HepG2 (cell line): ENCODE data around the gene PITPNM2. TPM values are rescaled to one million over a fixed set of nuclear protein-coding genes. Genes with fewer than 3 reads are reported as not detected.

Experiments used
- CEBPZ ChIP-seq: IDR thresholded peaks from 2 replicates; pipeline ENCODE4 v1.6.1; 2012; ENCODE audit warnings: low read length, improper control_type of control experiment
- ELF1 ChIP-seq: sonication (generic); formaldehyde crosslinking; IDR thresholded peaks from 2 replicates; pipeline ENCODE4 v1.4.0; 2020; ENCODE audit warnings: missing genetic modification reagents
- FOXC1 ChIP-seq: sonication (generic); formaldehyde crosslinking; IDR thresholded peaks from 2 replicates; pipeline ENCODE4 v1.8.0; 2022; ENCODE audit warnings: mild to moderate bottlenecking, missing genetic modification reagents, borderline replicate concordance
- GLI4 ChIP-seq: sonication (generic); formaldehyde crosslinking; IDR thresholded peaks from 2 replicates; pipeline ENCODE4 v1.5.1; 2020; ENCODE audit warnings: missing genetic modification reagents, mild to moderate bottlenecking, moderate library complexity, borderline replicate concordance
- HNRNPL ChIP-seq: fragments of 200-400 bp; formaldehyde crosslinking; IDR thresholded peaks from 2 replicates; pipeline ENCODE4 v1.6.1; 2017; ENCODE audit warnings: mild to moderate bottlenecking, low read depth, low read length
- IRF2 ChIP-seq: IDR thresholded peaks from 2 replicates; pipeline ENCODE4 v1.6.1; 2018; ENCODE audit warnings: missing genetic modification reagents, missing compliant biosample characterization
- KDM5B ChIP-seq: sonication (generic); formaldehyde crosslinking; IDR thresholded peaks from 2 replicates; pipeline ENCODE4 v1.4.0; 2020; ENCODE audit warnings: missing genetic modification reagents, mild to moderate bottlenecking, borderline replicate concordance
- PATZ1 ChIP-seq: sonication (generic); formaldehyde crosslinking; IDR thresholded peaks from 2 replicates; pipeline ENCODE4 v1.4.0; 2020; ENCODE audit warnings: missing genetic modification reagents
- SMAD9 ChIP-seq: sonication (generic); formaldehyde crosslinking; IDR thresholded peaks from 2 replicates; pipeline ENCODE4 v1.5.1; 2020; ENCODE audit warnings: mild to moderate bottlenecking, missing genetic modification reagents
- SRSF4 ChIP-seq: fragments of 200-400 bp; formaldehyde crosslinking; IDR thresholded peaks from one replicate; pipeline ENCODE4 v1.6.1; 2018; ENCODE audit warnings: mild to moderate bottlenecking, low read depth, low read length, moderate library complexity; ENCODE audit not compliant: poor library complexity, severe bottlenecking
- ZNF292 ChIP-seq: sonication (generic); formaldehyde crosslinking; IDR thresholded peaks from 2 replicates; pipeline ENCODE4 v1.8.1; 2022; ENCODE audit warnings: mild to moderate bottlenecking, low read depth, missing genetic modification reagents, borderline replicate concordance
- ZNF296 ChIP-seq: sonication (generic); formaldehyde crosslinking; conservative IDR thresholded peaks from 2 replicates; pipeline ENCODE4 v1.5.0; 2020; ENCODE audit warnings: mild to moderate bottlenecking, missing genetic modification reagents
- ZNF672 ChIP-seq: sonication (generic); formaldehyde crosslinking; IDR thresholded peaks from 2 replicates; pipeline ENCODE4 v1.8.1; 2022; ENCODE audit warnings: missing genetic modification reagents
- polyA plus RNA-seq, 8 experiments: library from polyadenylated mRNA; depleted of rRNA in 3 of 8; stranded (reverse) in 7 of 8; unstranded in 1 of 8; fragments of >200 nt; fragmentation: Illumina TruSeq in 4 of 8; extraction: Trizol in 4 of 8; gene quantifications; 2 replicates each; pipeline versions ENCODE4 v1.2.1 to v1.2.3, GENCODE V29; 2011 to 2016; ENCODE audit warnings: low read depth in 4 of 8, missing spikeins in 1 of 8, mixed read lengths in 1 of 8; ENCODE audit not compliant: insufficient read depth in 1 of 8
- total RNA-seq, 5 experiments: library from RNA; depleted of rRNA; stranded (reverse); fragments of >200 nt; fragmentation: Illumina TruSeq; extraction: Trizol; gene quantifications; 2 replicates each; pipeline ENCODE4 v1.2.3, GENCODE V29; 2016; ENCODE audit warnings: low read depth in 1 of 5
- TF ChIP-seq, protein P1 (sequence below): sonication (generic); formaldehyde crosslinking; IDR thresholded peaks from 2 replicates; pipeline ENCODE4 v1.4.0; 2020; ENCODE audit warnings: missing genetic modification reagents
- TF ChIP-seq, protein P2 (sequence below): sonication (generic); formaldehyde crosslinking; IDR thresholded peaks from 2 replicates; pipeline ENCODE4 v1.8.0; 2023; ENCODE audit warnings: mild to moderate bottlenecking, missing genetic modification reagents

PITPNM2 gene
- total and polyA plus RNA-seq, 2 of the 13 experiments (the other 11 are each of a cell fraction or from before 2014, with no cell fraction given), result 4.2 to 5.3 TPM

DNA sequence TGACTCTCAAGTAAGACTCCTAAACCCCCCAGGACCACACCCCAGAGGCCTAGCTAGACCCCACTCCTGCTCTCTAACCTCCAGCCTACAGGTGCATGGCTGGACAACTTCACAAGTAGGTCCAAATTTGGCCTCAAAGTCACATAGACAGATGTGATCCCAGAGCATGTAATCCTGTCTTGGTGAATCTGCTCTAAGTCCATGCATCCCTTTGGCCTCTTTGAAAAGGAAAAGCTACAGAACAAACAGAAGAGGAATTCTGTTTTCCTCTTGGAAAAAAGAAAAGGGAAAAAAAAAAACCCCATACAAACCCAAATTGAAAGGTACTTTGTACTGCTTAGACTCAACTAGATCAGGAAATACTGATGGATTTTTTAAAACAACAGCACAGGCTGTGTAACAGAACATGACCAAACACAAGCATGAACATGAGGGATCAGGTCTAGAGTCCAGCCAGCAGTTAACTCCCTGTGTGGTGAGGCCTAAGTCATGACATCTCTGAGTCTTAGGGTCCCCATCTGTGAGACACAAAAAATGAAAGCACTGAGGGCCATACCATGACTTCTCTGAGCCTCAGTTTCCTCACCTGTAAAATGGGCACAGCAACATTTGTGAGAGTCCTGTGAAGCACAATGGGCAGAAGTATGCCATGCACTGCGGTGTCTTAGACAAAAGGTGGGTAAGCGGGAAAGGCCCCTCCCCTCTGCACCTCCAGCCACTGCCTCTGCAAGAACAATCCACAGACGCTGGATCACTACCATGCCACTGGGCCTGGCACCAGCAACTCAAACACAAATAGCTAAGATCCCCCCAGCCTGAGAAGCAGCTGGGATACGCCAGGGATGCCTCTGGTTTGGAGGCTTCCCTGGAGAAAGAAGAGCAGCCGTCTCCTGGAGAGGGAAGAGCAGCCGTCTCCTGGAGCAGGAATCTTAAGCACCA lies 9.9 kb downstream of the PITPNM2 start (continued):
- TF ChIP-seq ELF1 (CRISPR knock-in tag), result peak; percentile 4; the same call in 1 of the 2 replicates
- TF ChIP-seq ZNF296, result no peak
- no peak for TF ChIP-seq ZNF292 (CRISPR knock-in tag)
- TF ChIP-seq, protein P1, sequence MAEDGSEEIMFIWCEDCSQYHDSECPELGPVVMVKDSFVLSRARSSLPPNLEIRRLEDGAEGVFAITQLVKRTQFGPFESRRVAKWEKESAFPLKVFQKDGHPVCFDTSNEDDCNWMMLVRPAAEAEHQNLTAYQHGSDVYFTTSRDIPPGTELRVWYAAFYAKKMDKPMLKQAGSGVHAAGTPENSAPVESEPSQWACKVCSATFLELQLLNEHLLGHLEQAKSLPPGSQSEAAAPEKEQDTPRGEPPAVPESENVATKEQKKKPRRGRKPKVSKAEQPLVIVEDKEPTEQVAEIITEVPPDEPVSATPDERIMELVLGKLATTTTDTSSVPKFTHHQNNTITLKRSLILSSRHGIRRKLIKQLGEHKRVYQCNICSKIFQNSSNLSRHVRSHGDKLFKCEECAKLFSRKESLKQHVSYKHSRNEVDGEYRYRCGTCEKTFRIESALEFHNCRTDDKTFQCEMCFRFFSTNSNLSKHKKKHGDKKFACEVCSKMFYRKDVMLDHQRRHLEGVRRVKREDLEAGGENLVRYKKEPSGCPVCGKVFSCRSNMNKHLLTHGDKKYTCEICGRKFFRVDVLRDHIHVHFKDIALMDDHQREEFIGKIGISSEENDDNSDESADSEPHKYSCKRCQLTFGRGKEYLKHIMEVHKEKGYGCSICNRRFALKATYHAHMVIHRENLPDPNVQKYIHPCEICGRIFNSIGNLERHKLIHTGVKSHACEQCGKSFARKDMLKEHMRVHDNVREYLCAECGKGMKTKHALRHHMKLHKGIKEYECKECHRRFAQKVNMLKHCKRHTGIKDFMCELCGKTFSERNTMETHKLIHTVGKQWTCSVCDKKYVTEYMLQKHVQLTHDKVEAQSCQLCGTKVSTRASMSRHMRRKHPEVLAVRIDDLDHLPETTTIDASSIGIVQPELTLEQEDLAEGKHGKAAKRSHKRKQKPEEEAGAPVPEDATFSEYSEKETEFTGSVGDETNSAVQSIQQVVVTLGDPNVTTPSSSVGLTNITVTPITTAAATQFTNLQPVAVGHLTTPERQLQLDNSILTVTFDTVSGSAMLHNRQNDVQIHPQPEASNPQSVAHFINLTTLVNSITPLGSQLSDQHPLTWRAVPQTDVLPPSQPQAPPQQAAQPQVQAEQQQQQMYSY (CRISPR knock-in tag), result no peak
- TF ChIP-seq GLI4 (CRISPR knock-in tag), result no peak
- 0 out of 2 replicates have a peak, but pooled peaks have one; percentile 41 for TF ChIP-seq HNRNPL
- no peak for TF ChIP-seq KDM5B (CRISPR knock-in tag)
- peak; percentile 37; the same call in 1 of the 2 replicates for TF ChIP-seq IRF2 (CRISPR knock-in tag)
- TF ChIP-seq CEBPZ, result no peak
- TF ChIP-seq SRSF4, result no peak
- TF ChIP-seq, protein P2, sequence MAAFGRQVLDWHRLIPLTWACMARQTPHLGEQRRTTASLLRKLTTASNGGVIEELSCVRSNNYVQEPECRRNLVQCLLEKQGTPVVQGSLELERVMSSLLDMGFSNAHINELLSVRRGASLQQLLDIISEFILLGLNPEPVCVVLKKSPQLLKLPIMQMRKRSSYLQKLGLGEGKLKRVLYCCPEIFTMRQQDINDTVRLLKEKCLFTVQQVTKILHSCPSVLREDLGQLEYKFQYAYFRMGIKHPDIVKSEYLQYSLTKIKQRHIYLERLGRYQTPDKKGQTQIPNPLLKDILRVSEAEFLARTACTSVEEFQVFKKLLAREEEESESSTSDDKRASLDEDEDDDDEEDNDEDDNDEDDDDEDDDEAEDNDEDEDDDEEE (CRISPR knock-in tag), result 0 out of 2 replicates have a peak, but pooled peaks have one; percentile 55
- no peak for TF ChIP-seq SMAD9
- 0 out of 2 replicates have a peak, but pooled peaks have one; percentile 18 for TF ChIP-seq PATZ1 (CRISPR knock-in tag)
- TF ChIP-seq FOXC1 (CRISPR knock-in tag), result 0 out of 2 replicates have a peak, but pooled peaks have one; percentile 35
- TF ChIP-seq ZNF672, result no peak
